ENCODE results near the gene PON2.

GRCh38 chr7:95368235-95368634, 66.6 kb downstream of the PON2 start:
- TF ChIP-seq CTCF (IDR thresholded peaks at IDR 0.05) (no peak), POLR2A (IDR thresholded peaks at IDR 0.05) (no peak)

Measured in tibial nerve (tissue), 3 donors.